ENCODE measurements around the gene PTPRK. TPM values are rescaled to one million over a fixed set of nuclear protein-coding genes. Genes with fewer than 3 reads are reported as not detected.

Gene PTPRK
- total and polyA plus RNA-seq, 2 of the 8 experiments (the other 6 are each of a cell fraction or from before 2014, with no cell fraction given): 11.4 to 47.3 TPM

DNA sequence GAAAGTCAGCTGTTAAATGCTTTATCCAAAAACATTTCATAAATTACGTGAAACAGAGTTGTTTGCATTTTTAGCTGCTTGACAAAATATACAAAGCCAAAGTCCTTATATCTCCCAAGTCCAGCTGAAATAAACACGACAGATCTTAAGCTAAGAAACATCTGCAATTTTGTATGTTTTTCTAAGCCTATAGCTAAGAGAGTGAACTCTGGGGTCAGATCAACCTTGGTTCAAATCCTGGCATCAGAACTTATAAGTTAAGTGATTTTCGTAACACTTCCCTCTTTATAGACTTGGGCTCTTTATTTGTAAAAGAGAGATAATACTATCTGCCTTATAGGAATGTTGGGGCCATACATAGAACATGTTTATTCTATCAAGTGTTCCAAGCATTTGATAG is 176.7 kb downstream of the PTPRK start (continued):
- TF ChIP-seq, protein P1, sequence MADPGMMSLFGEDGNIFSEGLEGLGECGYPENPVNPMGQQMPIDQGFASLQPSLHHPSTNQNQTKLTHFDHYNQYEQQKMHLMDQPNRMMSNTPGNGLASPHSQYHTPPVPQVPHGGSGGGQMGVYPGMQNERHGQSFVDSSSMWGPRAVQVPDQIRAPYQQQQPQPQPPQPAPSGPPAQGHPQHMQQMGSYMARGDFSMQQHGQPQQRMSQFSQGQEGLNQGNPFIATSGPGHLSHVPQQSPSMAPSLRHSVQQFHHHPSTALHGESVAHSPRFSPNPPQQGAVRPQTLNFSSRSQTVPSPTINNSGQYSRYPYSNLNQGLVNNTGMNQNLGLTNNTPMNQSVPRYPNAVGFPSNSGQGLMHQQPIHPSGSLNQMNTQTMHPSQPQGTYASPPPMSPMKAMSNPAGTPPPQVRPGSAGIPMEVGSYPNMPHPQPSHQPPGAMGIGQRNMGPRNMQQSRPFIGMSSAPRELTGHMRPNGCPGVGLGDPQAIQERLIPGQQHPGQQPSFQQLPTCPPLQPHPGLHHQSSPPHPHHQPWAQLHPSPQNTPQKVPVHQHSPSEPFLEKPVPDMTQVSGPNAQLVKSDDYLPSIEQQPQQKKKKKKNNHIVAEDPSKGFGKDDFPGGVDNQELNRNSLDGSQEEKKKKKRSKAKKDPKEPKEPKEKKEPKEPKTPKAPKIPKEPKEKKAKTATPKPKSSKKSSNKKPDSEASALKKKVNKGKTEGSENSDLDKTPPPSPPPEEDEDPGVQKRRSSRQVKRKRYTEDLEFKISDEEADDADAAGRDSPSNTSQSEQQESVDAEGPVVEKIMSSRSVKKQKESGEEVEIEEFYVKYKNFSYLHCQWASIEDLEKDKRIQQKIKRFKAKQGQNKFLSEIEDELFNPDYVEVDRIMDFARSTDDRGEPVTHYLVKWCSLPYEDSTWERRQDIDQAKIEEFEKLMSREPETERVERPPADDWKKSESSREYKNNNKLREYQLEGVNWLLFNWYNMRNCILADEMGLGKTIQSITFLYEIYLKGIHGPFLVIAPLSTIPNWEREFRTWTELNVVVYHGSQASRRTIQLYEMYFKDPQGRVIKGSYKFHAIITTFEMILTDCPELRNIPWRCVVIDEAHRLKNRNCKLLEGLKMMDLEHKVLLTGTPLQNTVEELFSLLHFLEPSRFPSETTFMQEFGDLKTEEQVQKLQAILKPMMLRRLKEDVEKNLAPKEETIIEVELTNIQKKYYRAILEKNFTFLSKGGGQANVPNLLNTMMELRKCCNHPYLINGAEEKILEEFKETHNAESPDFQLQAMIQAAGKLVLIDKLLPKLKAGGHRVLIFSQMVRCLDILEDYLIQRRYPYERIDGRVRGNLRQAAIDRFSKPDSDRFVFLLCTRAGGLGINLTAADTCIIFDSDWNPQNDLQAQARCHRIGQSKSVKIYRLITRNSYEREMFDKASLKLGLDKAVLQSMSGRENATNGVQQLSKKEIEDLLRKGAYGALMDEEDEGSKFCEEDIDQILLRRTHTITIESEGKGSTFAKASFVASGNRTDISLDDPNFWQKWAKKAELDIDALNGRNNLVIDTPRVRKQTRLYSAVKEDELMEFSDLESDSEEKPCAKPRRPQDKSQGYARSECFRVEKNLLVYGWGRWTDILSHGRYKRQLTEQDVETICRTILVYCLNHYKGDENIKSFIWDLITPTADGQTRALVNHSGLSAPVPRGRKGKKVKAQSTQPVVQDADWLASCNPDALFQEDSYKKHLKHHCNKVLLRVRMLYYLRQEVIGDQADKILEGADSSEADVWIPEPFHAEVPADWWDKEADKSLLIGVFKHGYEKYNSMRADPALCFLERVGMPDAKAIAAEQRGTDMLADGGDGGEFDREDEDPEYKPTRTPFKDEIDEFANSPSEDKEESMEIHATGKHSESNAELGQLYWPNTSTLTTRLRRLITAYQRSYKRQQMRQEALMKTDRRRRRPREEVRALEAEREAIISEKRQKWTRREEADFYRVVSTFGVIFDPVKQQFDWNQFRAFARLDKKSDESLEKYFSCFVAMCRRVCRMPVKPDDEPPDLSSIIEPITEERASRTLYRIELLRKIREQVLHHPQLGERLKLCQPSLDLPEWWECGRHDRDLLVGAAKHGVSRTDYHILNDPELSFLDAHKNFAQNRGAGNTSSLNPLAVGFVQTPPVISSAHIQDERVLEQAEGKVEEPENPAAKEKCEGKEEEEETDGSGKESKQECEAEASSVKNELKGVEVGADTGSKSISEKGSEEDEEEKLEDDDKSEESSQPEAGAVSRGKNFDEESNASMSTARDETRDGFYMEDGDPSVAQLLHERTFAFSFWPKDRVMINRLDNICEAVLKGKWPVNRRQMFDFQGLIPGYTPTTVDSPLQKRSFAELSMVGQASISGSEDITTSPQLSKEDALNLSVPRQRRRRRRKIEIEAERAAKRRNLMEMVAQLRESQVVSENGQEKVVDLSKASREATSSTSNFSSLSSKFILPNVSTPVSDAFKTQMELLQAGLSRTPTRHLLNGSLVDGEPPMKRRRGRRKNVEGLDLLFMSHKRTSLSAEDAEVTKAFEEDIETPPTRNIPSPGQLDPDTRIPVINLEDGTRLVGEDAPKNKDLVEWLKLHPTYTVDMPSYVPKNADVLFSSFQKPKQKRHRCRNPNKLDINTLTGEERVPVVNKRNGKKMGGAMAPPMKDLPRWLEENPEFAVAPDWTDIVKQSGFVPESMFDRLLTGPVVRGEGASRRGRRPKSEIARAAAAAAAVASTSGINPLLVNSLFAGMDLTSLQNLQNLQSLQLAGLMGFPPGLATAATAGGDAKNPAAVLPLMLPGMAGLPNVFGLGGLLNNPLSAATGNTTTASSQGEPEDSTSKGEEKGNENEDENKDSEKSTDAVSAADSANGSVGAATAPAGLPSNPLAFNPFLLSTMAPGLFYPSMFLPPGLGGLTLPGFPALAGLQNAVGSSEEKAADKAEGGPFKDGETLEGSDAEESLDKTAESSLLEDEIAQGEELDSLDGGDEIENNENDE (IDR thresholded peaks at IDR 0.05; ENCODE audit: insufficient replicate concordance, low read length): no peak
- TF ChIP-seq JUND (IDR thresholded peaks at IDR 0.05; ENCODE audit: low read length) (no peak), SP4 (IDR thresholded peaks at IDR 0.05; ENCODE audit: low read length) (no peak), TCF12 (IDR thresholded peaks at IDR 0.05; ENCODE audit: low read depth, low read length) (no peak), GTF2F1 (IDR thresholded peaks at IDR 0.05; ENCODE audit: borderline replicate concordance, low read depth, low read length) (no peak)
- TF ChIP-seq, protein P2, sequence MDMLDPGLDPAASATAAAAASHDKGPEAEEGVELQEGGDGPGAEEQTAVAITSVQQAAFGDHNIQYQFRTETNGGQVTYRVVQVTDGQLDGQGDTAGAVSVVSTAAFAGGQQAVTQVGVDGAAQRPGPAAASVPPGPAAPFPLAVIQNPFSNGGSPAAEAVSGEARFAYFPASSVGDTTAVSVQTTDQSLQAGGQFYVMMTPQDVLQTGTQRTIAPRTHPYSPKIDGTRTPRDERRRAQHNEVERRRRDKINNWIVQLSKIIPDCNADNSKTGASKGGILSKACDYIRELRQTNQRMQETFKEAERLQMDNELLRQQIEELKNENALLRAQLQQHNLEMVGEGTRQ (IDR thresholded peaks at IDR 0.05; ENCODE audit: low read length): no peak
